GM12878 (cell line): ENCODE results near the gene MDM4. TPM values are rescaled to one million over a fixed set of nuclear protein-coding genes. Genes with fewer than 3 reads are reported as not detected.

Experiments used
- BCL11A ChIP-seq: IDR thresholded peaks from 2 replicates; pipeline ENCODE4 v1.6.1; 2011; ENCODE audit warnings: low read depth, low read length
- CHD2 ChIP-seq: IDR thresholded peaks from 2 replicates; pipeline ENCODE4 v1.6.1; 2011; ENCODE audit warnings: low read depth, low read length, improper control_type of control experiment, borderline replicate concordance
- MTA3 ChIP-seq: IDR thresholded peaks from 2 replicates; pipeline ENCODE4 v1.6.1; 2012; ENCODE audit warnings: low read length, inconsistent platforms, borderline replicate concordance
- POLR2AphosphoS5 ChIP-seq: IDR thresholded peaks from 2 replicates; pipeline ENCODE4 v1.6.1; 2011; ENCODE audit warnings: mild to moderate bottlenecking, low read length, inconsistent platforms
- SPI1 ChIP-seq: IDR thresholded peaks from 2 replicates; pipeline ENCODE4 v1.6.1; 2011; ENCODE audit warnings: low read depth, mild to moderate bottlenecking, low read length, moderate library complexity, borderline replicate concordance; ENCODE audit not compliant: insufficient read depth
- STAT1 ChIP-seq: fragments of 450-650 bp; conservative IDR thresholded peaks from 2 replicates; pipeline ENCODE4 v1.6.1; 2014; ENCODE audit warnings: antibody characterized with exemption, mild to moderate bottlenecking
- TCF7 ChIP-seq: IDR thresholded peaks from 2 replicates; pipeline ENCODE4 v1.6.1; 2014; ENCODE audit warnings: antibody characterized with exemption, borderline replicate concordance
- ZNF592 ChIP-seq: fragments of 450-650 bp; IDR thresholded peaks from 2 replicates; pipeline ENCODE4 v1.6.1; 2017; ENCODE audit warnings: mild to moderate bottlenecking, moderate library complexity
- polyA plus RNA-seq, 11 experiments: library from polyadenylated mRNA; depleted of rRNA in 4 of 11; unstranded in 6 of 11; stranded (reverse) in 5 of 11; fragments of >200 nt; fragmentation: Nextera tagmentation in 4 of 11; fragmentation: Illumina TruSeq in 1 of 11; extraction: Ambion mirVana in 4 of 11; extraction: Trizol in 1 of 11; gene quantifications; 1 replicate in 1 of 11; 2 replicates in 10 of 11; pipeline versions ENCODE4 v1.2.1 to v1.2.3, GENCODE V29; 2011 to 2016; ENCODE audit warnings: inconsistent platforms in 2 of 11, missing spikeins in 2 of 11, low read depth in 1 of 11
- total RNA-seq, 4 experiments: library from RNA; depleted of rRNA in 3 of 4; stranded (reverse); fragments of >200 nt in 3 of 4; fragmentation: Illumina TruSeq in 1 of 4; extraction: Trizol in 1 of 4; gene quantifications; 2 replicates each; pipeline versions ENCODE4 v1.2.1 to v1.2.3, GENCODE V29; 2013 to 2021
- TF ChIP-seq, protein P1 (sequence below): fragments of 450-650 bp; IDR thresholded peaks from 2 replicates; pipeline ENCODE4 v1.6.1; 2017; ENCODE audit warnings: mild to moderate bottlenecking, moderate library complexity
- TF ChIP-seq, protein P2 (sequence below): fragments of 450-650 bp; formaldehyde crosslinking; IDR thresholded peaks from 2 replicates; pipeline ENCODE4 v1.4.0; 2022; ENCODE audit warnings: mild to moderate bottlenecking, moderate library complexity
- TF ChIP-seq, protein P3 (sequence below): fragments of 450-650 bp; conservative IDR thresholded peaks from 2 replicates; pipeline ENCODE4 v1.6.1; 2017; ENCODE audit warnings: mild to moderate bottlenecking, moderate library complexity
- TF ChIP-seq, protein P4 (sequence below): fragments of 450-650 bp; formaldehyde crosslinking; IDR thresholded peaks from 2 replicates; pipeline ENCODE4 v1.4.0; 2020; ENCODE audit warnings: mild to moderate bottlenecking, moderate library complexity

MDM4 gene
- total and polyA plus RNA-seq, 10 of the 15 experiments (the other 5 are each of a cell fraction or from before 2014, with no cell fraction given): 2.5 to 74.4 (median 22.7) TPM

- TF ChIP-seq, protein P1, sequence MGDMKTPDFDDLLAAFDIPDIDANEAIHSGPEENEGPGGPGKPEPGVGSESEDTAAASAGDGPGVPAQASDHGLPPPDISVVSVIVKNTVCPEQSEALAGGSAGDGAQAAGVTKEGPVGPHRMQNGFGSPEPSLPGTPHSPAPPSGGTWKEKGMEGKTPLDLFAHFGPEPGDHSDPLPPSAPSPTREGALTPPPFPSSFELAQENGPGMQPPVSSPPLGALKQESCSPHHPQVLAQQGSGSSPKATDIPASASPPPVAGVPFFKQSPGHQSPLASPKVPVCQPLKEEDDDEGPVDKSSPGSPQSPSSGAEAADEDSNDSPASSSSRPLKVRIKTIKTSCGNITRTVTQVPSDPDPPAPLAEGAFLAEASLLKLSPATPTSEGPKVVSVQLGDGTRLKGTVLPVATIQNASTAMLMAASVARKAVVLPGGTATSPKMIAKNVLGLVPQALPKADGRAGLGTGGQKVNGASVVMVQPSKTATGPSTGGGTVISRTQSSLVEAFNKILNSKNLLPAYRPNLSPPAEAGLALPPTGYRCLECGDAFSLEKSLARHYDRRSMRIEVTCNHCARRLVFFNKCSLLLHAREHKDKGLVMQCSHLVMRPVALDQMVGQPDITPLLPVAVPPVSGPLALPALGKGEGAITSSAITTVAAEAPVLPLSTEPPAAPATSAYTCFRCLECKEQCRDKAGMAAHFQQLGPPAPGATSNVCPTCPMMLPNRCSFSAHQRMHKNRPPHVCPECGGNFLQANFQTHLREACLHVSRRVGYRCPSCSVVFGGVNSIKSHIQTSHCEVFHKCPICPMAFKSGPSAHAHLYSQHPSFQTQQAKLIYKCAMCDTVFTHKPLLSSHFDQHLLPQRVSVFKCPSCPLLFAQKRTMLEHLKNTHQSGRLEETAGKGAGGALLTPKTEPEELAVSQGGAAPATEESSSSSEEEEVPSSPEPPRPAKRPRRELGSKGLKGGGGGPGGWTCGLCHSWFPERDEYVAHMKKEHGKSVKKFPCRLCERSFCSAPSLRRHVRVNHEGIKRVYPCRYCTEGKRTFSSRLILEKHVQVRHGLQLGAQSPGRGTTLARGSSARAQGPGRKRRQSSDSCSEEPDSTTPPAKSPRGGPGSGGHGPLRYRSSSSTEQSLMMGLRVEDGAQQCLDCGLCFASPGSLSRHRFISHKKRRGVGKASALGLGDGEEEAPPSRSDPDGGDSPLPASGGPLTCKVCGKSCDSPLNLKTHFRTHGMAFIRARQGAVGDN: no peak
- peak; percentile 53; the same call in 1 of the 2 replicates for TF ChIP-seq BCL11A
- peak; percentile 69 for TF ChIP-seq CHD2
- no peak for TF ChIP-seq ZNF592
- TF ChIP-seq, protein P2, sequence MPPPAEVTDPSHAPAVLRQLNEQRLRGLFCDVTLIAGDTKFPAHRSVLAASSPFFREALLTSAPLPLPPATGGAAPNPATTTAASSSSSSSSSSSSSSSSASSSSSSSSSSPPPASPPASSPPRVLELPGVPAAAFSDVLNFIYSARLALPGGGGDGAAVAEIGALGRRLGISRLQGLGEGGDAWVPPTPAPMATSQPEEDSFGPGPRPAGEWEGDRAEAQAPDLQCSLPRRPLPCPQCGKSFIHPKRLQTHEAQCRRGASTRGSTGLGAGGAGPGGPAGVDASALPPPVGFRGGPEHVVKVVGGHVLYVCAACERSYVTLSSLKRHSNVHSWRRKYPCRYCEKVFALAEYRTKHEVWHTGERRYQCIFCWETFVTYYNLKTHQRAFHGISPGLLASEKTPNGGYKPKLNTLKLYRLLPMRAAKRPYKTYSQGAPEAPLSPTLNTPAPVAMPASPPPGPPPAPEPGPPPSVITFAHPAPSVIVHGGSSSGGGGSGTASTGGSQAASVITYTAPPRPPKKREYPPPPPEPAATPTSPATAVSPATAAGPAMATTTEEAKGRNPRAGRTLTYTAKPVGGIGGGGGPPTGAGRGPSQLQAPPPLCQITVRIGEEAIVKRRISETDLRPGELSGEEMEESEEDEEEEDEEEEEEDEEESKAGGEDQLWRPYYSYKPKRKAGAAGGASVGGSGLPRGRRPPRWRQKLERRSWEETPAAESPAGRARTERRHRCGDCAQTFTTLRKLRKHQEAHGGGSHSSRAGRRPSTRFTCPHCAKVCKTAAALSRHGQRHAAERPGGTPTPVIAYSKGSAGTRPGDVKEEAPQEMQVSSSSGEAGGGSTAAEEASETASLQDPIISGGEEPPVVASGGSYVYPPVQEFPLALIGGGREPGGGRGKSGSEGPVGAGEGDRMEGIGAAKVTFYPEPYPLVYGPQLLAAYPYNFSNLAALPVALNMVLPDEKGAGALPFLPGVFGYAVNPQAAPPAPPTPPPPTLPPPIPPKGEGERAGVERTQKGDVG (CRISPR knock-in tag): no peak
- TF ChIP-seq TCF7: no peak
- TF ChIP-seq MTA3: no peak
- TF ChIP-seq SPI1: peak; percentile 60; the same call in 1 of the 2 replicates
- TF ChIP-seq POLR2AphosphoS5: no peak
- TF ChIP-seq, protein P3, sequence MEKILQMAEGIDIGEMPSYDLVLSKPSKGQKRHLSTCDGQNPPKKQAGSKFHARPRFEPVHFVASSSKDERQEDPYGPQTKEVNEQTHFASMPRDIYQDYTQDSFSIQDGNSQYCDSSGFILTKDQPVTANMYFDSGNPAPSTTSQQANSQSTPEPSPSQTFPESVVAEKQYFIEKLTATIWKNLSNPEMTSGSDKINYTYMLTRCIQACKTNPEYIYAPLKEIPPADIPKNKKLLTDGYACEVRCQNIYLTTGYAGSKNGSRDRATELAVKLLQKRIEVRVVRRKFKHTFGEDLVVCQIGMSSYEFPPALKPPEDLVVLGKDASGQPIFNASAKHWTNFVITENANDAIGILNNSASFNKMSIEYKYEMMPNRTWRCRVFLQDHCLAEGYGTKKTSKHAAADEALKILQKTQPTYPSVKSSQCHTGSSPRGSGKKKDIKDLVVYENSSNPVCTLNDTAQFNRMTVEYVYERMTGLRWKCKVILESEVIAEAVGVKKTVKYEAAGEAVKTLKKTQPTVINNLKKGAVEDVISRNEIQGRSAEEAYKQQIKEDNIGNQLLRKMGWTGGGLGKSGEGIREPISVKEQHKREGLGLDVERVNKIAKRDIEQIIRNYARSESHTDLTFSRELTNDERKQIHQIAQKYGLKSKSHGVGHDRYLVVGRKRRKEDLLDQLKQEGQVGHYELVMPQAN: no peak
- no peak for TF ChIP-seq STAT1
- TF ChIP-seq, protein P4, sequence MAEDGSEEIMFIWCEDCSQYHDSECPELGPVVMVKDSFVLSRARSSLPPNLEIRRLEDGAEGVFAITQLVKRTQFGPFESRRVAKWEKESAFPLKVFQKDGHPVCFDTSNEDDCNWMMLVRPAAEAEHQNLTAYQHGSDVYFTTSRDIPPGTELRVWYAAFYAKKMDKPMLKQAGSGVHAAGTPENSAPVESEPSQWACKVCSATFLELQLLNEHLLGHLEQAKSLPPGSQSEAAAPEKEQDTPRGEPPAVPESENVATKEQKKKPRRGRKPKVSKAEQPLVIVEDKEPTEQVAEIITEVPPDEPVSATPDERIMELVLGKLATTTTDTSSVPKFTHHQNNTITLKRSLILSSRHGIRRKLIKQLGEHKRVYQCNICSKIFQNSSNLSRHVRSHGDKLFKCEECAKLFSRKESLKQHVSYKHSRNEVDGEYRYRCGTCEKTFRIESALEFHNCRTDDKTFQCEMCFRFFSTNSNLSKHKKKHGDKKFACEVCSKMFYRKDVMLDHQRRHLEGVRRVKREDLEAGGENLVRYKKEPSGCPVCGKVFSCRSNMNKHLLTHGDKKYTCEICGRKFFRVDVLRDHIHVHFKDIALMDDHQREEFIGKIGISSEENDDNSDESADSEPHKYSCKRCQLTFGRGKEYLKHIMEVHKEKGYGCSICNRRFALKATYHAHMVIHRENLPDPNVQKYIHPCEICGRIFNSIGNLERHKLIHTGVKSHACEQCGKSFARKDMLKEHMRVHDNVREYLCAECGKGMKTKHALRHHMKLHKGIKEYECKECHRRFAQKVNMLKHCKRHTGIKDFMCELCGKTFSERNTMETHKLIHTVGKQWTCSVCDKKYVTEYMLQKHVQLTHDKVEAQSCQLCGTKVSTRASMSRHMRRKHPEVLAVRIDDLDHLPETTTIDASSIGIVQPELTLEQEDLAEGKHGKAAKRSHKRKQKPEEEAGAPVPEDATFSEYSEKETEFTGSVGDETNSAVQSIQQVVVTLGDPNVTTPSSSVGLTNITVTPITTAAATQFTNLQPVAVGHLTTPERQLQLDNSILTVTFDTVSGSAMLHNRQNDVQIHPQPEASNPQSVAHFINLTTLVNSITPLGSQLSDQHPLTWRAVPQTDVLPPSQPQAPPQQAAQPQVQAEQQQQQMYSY (CRISPR knock-in tag): no peak
Observed at GRCh38 chr1:204564835-204565234, 48.6 kb downstream of the MDM4 start (continued).
